HUDEP-2 (cell line): ENCODE data around the gene CDC42SE1.
"Not testable (repeated sequence)": the region's sequence is repeated elsewhere in the genome, so short reads cannot be mapped to it uniquely, and the experiment has no call there.

ENCODE experiments used
- DNase-seq, 76 experiments: peaks; one replicate each; lab custom pipeline; 2025; ENCODE audit not compliant: unreplicated experiment in 76 of 76; lab: John Stamatoyannopoulos, UW

Gene CDC42SE1

DNA sequence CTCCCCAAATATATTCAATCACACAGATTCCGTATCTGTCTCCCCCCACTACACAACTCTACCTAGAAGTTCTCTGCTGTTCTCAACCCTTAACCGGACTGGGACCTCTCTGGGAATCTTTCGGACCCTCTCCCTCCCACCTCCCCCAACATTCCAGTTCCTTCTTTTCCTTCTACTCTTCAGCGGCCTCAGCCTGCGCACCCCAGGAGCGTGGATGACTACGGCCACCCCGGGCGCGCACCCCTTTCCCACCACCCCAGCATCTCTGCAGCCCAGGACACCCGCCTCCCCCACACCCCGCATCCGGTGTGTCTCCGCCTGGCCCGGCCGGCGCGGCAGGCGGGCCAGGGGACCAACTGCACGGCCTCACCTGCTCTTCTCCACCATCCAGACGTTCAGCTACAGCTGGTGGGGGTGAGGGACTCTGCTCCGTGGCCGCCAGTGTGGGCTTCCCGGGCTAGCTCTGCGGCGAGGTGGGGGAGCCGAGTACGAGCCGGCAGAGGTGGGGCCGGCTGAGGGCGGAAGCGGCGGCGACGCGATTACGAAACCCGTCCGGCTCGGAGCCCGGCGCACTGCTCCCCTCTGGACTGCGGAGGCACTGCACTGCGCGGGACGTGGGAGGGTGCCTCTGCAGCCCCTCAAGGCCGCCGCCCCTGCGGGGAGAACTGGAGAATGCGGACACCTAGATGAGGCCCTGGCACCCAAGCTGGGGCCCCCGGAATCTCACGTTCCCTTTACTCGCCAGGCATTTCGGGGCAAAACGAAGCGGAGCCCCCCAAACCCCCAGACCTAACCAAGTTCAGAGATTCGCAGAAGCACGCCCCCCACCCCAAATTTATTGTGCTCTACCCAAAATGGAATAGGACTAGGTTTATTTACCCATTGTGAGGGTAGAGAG lies at the start of gene CDC42SE1:
Gene CDC42SE1 (minus strand): TSS at position 514 of the 898 bp plus-strand sequence. CDS start 3,892 bp downstream, outside the sequence.
- peak in 70 of 76 experiments; percentile 17 to 83 (median 60) for DNase-seq

GRCh38 chr1:151108331-151108730 lies 48.9 kb upstream of the CDC42SE1 start:
- DNase-seq: no peak

- DNase-seq: no peak
Observed at GRCh38 chr1:151106894-151107293, 47.5 kb upstream of the CDC42SE1 start.

GRCh38 chr1:151104630-151105029 lies 45.2 kb upstream of the CDC42SE1 start:
- no peak for DNase-seq

DNA sequence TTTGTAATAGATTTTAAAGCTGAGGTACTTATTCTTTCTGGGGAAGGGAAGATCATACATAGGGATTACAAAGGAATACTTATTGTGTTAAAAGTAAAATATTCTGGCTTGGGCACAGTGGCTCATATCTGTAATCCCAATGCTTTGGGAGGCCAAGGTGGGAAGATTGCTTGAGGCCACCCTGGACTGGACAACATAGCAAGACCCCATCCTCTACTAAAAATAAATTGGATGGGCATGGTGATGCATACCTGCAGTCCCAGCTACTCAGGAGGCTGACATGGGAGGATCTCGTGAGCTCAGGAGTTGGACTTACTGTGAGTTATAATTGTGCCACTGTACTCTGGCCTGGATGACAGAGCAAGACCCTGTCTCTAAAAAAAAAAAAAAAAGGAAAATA lies 38.7 kb upstream of the CDC42SE1 start:
- no peak for DNase-seq

GRCh38 chr1:151097426-151097825 lies 38.0 kb upstream of the CDC42SE1 start:
- not testable (repeated sequence) for DNase-seq

DNA sequence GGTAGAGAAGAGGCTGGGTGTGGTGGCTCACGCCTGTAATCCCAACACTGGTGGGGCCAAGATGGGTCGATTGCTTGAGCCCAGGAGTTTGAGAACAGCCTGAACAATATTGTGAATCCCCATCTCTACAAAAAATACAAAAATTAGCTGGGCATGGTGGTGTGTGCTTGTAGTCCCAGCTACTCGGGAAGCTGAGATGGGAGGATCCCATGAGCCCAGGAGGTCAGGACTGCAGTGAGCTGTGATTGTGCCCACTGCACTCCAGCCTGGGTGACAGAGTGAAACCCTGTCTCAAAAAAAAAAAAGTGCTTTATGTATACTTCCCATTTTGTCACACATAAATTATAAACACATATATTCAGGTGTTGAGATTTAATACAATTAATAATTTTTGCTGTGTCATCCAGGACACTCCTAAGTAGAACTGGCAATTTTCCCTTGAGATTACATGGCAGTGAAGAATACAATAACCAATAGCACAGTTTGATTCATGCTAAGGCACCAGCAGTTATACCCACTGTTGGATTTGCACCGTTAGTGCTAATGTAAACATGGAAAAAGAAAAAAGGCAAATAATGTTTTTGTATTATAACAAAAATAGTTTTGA lies 26.6 kb upstream of the CDC42SE1 start:
- no peak for DNase-seq

DNA sequence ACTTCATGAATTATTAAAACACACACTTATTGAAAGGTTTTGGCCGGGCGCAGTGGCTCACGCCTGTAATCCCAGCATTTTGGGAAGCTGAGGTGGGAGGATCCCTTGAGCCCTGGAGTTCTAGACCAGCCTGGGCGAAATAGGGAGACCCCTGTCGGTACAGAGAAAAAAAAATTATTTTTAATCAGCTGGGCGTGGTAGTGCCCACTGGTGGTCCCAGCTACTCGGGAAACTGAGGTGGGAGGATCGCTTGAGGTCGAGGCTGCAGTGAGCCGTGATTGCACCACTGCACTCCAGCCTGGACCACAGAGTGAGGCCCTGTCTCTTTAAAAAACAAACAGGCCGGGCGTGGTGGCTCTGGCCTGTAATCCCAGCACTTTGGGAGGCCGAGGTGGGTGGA lies 12.8 kb upstream of the CDC42SE1 start:
- no peak for DNase-seq

DNA sequence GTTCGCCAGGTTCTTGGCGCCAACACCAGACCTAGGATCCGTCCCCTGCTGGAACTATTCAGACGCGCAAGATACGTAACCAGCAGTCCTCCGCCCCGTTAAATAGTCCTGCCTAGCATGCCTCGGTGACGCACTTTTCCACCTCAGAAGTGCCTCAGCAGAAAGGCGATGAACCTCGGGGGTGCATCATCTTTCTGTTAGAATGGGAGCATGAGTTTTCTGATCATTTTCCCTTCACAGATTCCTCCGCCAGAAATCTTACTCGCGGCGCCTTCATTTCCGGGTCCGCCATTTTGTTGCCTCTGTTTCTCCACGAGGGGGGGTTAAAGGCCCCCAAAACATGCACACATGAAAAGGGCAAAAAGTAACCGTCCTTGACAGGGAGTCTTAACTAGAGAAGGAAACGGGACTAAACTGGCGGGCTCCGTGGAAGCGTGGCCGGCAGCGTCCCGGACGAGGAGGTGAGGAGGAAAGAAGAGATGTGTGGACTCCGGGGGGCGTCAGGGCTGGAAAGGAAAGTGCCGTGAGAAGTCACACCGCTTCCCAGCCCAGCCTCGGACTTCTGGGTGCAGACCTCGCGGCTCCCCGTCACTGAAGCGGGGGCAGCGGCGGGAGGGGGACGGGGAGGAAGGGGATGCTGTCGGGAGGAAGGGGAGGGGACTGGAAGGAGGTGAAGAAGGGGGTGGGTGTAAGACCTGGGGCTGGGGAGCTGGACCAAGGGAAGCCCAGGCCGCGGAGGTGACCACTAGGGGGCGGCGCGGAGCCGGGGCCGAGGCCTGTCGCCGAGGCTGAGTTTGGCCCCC lies 11.3 kb upstream of the CDC42SE1 start, which contains the start of gene GABPB2:
Gene GABPB2 (plus strand): TSS at position 288 of the 803 bp plus-strand sequence. CDS start 17,429 bp downstream, outside the sequence.
- DNase-seq: peak; percentile 50 to 97 (median 82)

GRCh38 chr1:151069103-151069486 lies 9.7 kb upstream of the CDC42SE1 start:
- DNase-seq: no peak

DNA sequence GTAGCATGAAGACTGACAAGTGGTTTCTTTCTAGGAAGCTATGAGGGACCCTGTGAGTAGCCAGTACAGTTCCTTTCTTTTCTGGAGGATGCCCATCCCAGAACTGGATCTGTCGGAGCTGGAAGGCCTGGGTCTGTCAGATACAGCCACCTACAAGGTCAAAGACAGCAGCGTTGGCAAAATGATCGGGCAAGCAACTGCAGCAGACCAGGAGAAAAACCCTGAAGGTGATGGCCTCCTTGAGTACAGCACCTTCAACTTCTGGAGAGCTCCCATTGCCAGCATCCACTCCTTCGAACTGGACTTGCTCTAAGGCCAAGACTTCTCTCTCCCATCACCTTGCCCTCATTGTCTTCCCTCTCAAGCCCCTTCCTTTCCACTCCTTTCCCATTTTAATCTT lies 7.8 kb upstream of the CDC42SE1 start:
- DNase-seq: no peak

DNA sequence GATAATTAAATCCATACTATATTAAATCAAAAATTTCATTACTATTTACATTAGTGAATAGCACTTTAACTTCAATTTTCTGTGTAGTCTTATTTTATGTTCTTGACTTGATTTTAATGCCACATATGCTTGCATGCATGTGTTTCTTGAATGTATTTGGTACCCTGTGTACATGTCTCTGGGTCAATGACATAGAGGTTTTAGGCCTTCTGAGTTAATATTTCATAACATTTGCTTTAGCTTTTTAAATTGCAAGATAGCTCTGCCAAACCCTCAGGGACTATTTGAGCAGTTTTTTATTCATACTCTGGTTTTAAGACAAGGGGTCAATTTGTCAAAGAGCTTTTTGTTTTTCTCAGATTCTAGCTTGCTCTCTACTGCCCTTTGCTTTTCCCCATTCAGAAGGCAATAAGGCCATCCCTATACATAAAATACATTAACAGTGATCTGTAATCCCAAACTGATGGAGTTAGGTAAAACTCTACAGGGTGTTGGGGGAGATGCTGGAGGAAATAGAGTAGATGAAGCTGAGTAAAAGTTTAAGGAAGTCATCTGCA lies 5.7 kb upstream of the CDC42SE1 start:
- no peak for DNase-seq

GRCh38 chr1:151062741-151063371 lies 3.4 kb upstream of the CDC42SE1 start:
- DNase-seq: no peak

- DNase-seq: no peak
Observed at GRCh38 chr1:151061704-151062103, 2.3 kb upstream of the CDC42SE1 start.

GRCh38 chr1:151060657-151061421 lies 1.4 kb upstream of the CDC42SE1 start:
- no peak for DNase-seq

DNA sequence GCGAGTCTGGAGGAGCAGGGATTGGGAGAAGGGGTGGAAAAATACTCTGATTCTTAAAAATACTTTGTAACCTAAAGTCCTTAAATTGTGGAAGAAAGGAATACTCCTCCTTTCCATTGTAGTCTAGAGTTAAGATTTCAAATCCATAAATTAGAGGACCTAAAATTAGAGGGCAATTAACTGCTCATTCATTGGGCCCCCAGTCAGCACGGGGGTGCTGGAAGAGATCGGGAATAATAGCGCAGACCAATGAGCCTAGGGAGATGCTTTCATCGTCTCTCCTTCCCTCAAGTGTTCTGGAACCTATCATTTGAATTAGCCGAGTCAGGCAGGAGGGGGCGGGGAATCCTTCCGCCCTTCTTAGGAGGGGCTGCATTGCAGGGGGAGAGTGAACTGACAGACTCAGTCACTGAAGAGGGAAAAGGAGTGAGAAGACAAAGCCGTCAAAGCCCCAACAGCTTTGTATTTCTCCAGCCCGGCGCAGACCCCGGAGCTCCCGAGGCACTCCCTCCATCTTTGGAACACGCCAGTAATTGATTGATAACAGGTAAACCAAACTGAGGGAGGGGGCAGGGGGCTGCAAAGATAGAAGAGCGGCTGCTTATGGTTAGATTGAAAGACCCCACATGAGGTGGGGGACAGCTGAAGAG lies 710 bp upstream of the CDC42SE1 start, which contains the start of gene MLLT11:
Gene MLLT11 (plus strand): TSS at position 391 of the 650 bp plus-strand sequence. CDS start 6,828 bp downstream, outside the sequence.
- DNase-seq: peak in 4 of 76 experiments; percentile 8 to 21 (median 14)

DNA sequence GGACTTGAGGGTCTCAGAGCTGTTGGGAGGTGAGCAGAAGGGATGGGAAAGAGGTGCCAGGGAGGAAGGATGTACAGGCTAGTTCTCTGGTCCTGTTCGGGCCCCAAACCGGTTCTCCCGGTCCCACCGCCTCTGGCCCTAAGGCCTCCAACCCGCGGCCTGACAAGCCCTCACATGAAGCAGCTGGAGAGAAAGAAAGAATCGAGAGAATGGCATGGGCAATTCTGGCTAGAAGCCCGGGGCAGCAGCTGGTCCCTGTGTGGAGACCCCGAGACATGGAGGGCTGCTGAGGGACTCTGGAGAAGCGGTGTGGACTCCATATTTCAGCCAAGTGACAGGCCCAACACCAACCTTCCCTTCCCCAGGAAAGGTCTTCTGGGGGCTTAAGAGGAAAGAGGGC lies 730 bp downstream of the CDC42SE1 start:
- no peak for DNase-seq

DNA sequence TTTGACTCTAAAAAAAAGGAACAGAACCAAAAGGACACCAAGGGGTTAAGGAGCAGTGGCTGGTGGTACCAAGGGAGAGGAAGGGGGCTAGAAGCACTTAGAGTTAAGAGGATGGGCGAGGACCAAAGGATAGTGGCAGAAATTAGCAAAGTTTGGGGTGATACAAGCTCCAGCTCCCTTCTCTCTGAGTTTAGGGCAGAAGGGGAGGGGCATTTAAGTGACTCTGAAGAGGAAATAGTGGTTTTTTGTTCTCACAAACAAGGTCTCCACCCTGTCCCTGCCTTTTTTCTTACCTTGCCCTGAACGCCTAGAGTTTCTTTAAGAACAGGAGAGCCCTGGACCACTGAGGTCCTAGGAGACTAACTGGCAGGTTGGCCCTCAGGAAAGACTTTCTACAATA lies 3.3 kb downstream of the CDC42SE1 start:
- peak in 7 of 76 experiments; percentile 12 to 24 (median 19) for DNase-seq

- DNase-seq: no peak
Observed at GRCh38 chr1:151055581-151055980, 3.8 kb downstream of the CDC42SE1 start.
